A673 (cell line): Measurements from ENCODE around the gene RAB33B.

Source experiments
- CTCF ChIP-seq: fragments of 300-800, 200-600 bp; sonication (generic); conservative IDR thresholded peaks from 2 replicates; pipeline ENCODE4 v1.5.1; 2017; ENCODE audit warnings: low read depth, mild to moderate bottlenecking, antibody characterized with exemption, low read length, moderate library complexity, mixed read lengths
- EZH2 ChIP-seq: fragments of 200-600 bp; sonication (generic); IDR thresholded peaks from 2 replicates; pipeline ENCODE4 v1.6.1; 2017; ENCODE audit warnings: borderline replicate concordance, low read depth, mild to moderate bottlenecking, mixed read lengths, antibody characterized with exemption, low read length; ENCODE audit not compliant: poor library complexity, severe bottlenecking

DNA sequence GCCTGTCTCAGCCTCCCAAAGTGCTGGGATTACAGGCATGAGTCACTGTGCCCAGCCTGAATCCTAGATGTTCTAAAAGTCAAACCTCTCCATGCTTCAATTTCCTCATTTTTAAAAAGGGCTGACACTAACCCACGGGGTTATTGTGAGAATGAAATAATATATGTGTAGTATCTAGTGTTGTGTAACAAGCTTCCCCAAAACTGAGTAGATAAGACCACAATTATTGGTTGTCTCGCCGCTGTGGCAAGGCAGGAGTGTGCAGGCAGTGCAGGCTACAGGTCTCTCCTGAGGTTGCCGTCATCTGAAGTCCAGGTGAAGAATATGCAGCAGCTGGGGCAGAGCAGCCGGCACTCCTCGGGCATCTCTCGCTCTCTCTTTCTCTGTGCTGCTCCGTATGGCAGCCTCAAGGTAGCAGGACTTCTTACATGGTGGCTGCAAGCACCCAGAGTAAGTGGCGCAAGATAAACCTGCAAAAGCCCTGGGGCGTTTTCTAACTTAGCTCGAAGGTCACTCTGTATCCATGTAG is 30.9 kb downstream of the RAB33B start:
- TF ChIP-seq CTCF (no peak), EZH2 (no peak)
